SJCRH30 (cell line): Measurements from ENCODE around the gene C1orf105. TPM values are rescaled to one million over a fixed set of nuclear protein-coding genes. Genes with fewer than 3 reads are reported as not detected.

Source experiments
- DNase-seq, 2 experiments: peaks; one replicate each; pipeline ENCODE4 v3.0.0-alpha.2; 2015 to 2020
- H3K27ac ChIP-seq: fragments of 250-450 bp; sonication (Bioruptor Pico); 2 replicates; pipeline ENCODE4 v1.5.1; 2020; ENCODE audit warnings: mild to moderate bottlenecking, moderate library complexity
- H3K27me3 ChIP-seq: fragments of 250-450 bp; sonication (Bioruptor Pico); 2 replicates; pipeline ENCODE4 v1.5.1; 2020; ENCODE audit warnings: mild to moderate bottlenecking, moderate library complexity
- H3K36me3 ChIP-seq: fragments of 250-450 bp; sonication (Bioruptor Pico); 2 replicates; pipeline ENCODE4 v1.5.1; 2020; ENCODE audit warnings: mild to moderate bottlenecking, moderate library complexity
- H3K4me1 ChIP-seq: fragments of 250-450 bp; sonication (Bioruptor Pico); 2 replicates; pipeline ENCODE4 v1.5.1; 2020; ENCODE audit warnings: mild to moderate bottlenecking, moderate library complexity
- H3K4me3 ChIP-seq: fragments of 250-450 bp; sonication (Bioruptor Pico); 2 replicates; pipeline ENCODE4 v1.5.1; 2020; ENCODE audit warnings: mild to moderate bottlenecking, moderate library complexity
- H3K9me3 ChIP-seq: fragments of 250-450 bp; sonication (Bioruptor Pico); replicated peaks from 2 replicates; pipeline ENCODE4 v1.5.1; 2020; ENCODE audit warnings: mild to moderate bottlenecking, moderate library complexity
- total RNA-seq: library from RNA; depleted of rRNA; stranded (reverse); fragments of >200 nt; shearing (Covaris generic); gene quantifications from 2 replicates; pipeline ENCODE4 v1.2.3, GENCODE V29; 2014

Gene C1orf105
- total RNA-seq, 1 experiment from 2014 or later, result 21.0 TPM

DNA sequence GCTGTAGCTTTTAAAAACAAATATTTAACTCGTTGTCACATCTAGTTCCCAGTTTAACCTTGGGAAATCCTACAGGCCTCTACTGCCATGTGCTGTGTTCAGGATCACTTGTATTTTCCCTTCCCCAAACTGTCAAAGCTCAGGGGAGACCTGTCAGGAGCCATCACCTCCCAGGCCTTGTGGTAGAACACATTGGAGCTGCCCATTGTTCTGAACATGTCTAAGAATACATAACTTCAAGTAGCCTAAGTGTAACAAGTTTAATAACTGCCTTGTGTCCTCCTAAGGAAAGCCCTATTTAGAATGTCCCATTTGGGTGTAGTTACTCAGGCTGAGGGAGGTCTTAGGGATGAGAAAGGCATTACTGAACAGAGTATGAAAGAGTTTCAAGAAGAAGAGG is 52.0 kb downstream of the C1orf105 start:
- Histone ChIP-seq H3K4me1 (peaks cover 14% of the 10 kb centered on the region), H3K9me3 (peaks cover 1% of the 10 kb centered on the region; the same call in 1 of the 2 replicates), H3K27ac (no peak overlapping the region), H3K27me3 (no peaks in the 10 kb centered on the region), H3K4me3 (no peak overlapping the region), H3K36me3 (0 out of 2 replicates have a peak, but pooled peaks cover 2% of the 10 kb centered on the region)
- no peak for DNase-seq

DNA sequence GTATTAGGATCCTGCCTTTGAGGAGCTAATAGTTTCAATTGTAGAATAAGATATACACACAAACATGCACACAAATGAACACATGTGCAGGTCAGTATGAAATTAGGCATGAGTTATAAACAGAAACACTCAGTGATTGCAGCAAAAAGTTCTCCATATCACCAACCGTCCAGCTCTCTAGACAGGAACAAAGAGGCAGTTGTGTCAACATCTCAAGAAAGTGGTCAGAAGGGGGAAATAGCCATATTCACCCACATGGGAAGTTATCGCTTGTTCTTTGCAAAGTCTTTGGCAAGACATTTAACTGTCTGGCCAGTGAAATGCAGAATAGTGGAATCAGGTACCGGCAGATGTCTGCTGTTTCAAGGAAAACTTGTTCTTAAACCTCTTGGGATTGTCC is 52.8 kb downstream of the C1orf105 start:
- Histone ChIP-seq H3K27ac (no peak overlapping the region), H3K4me3 (no peak overlapping the region), H3K9me3 (no peaks in the 10 kb centered on the region), H3K36me3 (no peaks in the 10 kb centered on the region), H3K4me1 (peaks cover 6% of the 10 kb centered on the region), H3K27me3 (no peaks in the 10 kb centered on the region)
- no peak for DNase-seq

DNA sequence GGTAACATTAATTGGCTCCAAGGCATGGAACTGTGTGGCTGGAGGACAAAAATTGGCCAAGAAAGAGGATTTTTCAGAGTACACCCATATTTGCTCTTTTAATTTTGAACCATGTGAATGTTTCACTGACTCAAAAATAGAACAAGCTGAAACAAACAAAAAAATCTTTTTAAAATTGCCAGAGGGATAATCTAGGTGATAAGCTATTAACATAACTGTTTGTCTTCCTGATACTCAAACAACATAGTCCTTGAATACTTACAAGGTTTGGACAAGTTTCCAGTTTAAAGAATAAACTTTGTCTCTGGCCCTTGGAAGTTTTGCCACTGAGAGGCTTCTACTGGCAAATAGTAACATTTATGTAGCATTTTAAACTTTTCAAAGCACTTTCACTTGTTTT is 53.4 kb downstream of the C1orf105 start:
- Histone ChIP-seq H3K4me3 (no peak overlapping the region), H3K27me3 (no peaks in the 10 kb centered on the region), H3K36me3 (no peaks in the 10 kb centered on the region), H3K27ac (no peak overlapping the region), H3K9me3 (no peaks in the 10 kb centered on the region), H3K4me1 (0 out of 2 replicates have a peak, but pooled peaks cover under 1% of the 10 kb centered on the region)
- DNase-seq, result no peak

DNA sequence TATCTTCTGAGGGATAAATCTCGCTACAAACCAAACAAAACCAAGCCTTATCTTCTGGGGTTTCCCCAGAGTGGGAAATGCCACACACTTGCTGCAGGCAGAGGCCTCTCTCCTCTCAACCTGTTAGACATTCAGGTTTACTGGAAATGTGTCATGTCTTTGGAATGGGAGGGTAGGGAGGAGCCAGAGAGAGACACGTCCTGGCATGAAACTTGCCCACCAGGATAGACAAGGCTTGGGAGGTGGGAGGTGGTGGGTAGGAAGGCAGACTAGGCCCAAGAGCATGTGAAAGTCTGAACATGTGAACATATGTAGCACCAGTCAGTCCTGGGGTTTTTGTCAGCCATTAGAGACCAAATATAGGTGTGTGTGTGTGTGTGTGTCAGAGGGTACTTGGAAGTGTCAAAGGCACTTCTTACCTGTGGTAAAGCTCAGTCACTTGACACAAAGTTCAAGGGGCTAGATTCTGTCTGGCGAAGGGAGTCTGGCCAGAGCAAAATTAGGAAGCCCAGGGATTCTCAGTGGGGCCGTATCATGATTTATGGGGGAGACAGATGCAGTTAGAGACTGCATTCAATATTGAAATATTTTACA is 55.8 kb downstream of the C1orf105 start:
- no peaks in the 10 kb centered on the region for H3K27me3 ChIP-seq
- no peaks in the 10 kb centered on the region for H3K9me3 ChIP-seq
- no peaks in the 10 kb centered on the region for H3K4me1 ChIP-seq
- no peak for DNase-seq
- H3K36me3 ChIP-seq, result no peaks in the 10 kb centered on the region
- no peak overlapping the region for H3K4me3 ChIP-seq
- H3K27ac ChIP-seq, result no peak overlapping the region

DNA sequence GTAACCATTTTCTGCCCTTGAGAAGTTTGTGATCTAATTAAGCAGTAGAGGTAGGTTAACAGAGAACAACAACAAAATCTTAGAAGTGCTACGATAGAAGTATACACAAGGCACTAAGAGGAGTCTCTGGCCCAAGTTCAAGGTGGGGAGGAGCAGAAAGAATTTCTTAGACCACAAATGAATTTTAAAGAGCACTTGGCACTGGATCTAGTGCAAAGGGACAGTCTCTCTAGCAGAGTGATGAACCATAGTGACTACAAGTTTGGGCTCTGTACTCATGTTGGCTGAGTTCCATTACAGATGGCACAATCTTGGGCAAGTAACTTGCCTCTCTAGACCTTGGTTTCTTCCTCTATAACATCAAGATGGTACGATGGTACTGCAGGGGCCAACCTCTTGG is 56.7 kb downstream of the C1orf105 start:
- Histone ChIP-seq H3K9me3 (no peaks in the 10 kb centered on the region), H3K4me1 (no peaks in the 10 kb centered on the region), H3K36me3 (no peaks in the 10 kb centered on the region)

DNA sequence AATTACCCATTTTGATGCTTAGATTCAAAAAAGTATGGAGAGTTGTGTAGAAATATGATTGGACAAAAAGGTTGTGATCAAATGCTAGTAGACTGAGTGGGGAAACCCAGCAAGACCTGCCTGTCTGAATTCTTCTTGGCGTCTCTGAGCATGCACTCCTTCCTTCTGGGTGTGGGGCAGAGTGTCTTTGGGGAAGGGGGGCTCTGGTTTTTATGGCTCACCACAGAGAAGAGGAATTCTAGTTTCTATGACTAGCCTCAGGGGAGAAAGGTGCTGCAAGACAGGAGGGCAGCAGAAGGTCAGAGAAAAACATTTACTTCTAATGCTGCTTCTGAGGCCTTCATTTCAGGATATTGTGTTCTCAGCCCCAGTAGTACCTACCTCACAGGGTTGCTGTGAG is 57.3 kb downstream of the C1orf105 start:
- Histone ChIP-seq H3K36me3 (no peaks in the 10 kb centered on the region), H3K4me1 (no peaks in the 10 kb centered on the region), H3K27ac (no peak overlapping the region), H3K27me3 (no peaks in the 10 kb centered on the region), H3K4me3 (no peak overlapping the region), H3K9me3 (no peaks in the 10 kb centered on the region)
- DNase-seq, result no peak

More for the DNA sequence above, 56.7 kb downstream of the C1orf105 start:
- Histone ChIP-seq H3K27me3 (no peaks in the 10 kb centered on the region), H3K4me3 (no peak overlapping the region), H3K27ac (no peak overlapping the region)
- no peak for DNase-seq

DNA sequence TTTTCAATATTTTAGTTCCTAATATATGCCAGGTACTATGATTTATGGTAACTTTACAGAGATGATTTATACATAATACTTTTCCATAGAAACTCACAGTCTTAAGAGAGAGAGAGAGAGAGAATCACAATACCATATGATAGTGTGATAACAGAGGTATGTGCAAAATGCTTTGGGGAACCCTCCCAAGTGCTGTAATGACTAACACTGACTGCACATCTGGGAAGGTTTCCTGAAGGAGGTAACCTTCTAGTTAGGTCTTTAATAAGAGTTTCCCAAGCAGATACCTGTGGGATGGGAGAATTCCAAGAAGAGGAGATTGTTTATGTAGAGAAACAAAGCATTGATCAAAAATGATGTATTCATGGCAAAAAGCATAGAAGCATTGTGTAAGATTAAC is 58.0 kb downstream of the C1orf105 start:
- H3K9me3 ChIP-seq, result no peaks in the 10 kb centered on the region
- no peaks in the 10 kb centered on the region for H3K36me3 ChIP-seq
- no peak for DNase-seq
- H3K4me1 ChIP-seq, result no peaks in the 10 kb centered on the region
- H3K27ac ChIP-seq, result no peak overlapping the region
- no peaks in the 10 kb centered on the region for H3K27me3 ChIP-seq
- no peak overlapping the region for H3K4me3 ChIP-seq

DNA sequence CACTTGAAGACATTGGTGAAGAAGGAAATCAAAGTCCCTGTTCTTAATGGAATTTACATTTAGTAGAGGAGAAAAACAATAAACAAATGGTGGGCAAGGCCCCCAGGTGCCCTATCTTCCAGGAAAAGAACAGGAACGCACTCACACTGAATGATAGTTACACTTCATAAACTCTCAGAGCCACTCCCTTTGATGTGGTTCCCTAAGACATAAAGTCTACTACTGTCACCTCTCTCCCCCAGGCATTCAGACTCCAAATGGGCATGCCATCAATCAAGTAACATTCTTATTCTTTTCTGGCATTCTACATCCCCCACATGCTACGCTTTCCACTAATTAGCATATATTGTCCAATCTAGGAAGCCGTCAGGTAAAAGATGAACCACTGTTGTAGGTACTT is 59.9 kb downstream of the C1orf105 start:
- Histone ChIP-seq H3K27ac (no peak overlapping the region), H3K4me3 (no peak overlapping the region), H3K27me3 (no peaks in the 10 kb centered on the region), H3K9me3 (peaks cover 4% of the 10 kb centered on the region; the same call in 1 of the 2 replicates), H3K36me3 (no peaks in the 10 kb centered on the region), H3K4me1 (no peaks in the 10 kb centered on the region)
- DNase-seq, result no peak

DNA sequence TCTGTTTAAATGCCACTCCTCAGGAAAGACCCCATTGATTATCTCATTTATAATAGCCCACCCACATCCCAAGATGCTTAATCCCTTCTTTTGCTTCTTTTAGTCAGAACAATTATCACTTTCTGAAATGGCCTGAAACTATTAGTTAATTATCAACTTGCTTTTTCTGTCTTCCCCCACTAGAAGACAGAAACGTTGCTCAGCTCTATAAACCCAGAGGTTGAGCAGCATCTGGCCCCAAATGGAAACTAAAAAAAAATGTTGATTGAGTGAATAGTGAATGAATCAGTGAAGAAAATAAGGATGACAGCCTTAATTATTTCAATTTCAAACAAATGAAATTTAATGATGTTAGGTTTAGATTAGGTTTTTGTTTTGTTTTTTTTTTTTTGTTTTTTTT is 61.6 kb downstream of the C1orf105 start:
- DNase-seq, result no peak
- Histone ChIP-seq H3K36me3 (no peaks in the 10 kb centered on the region), H3K9me3 (peaks cover 4% of the 10 kb centered on the region; the same call in 1 of the 2 replicates), H3K27ac (no peak overlapping the region), H3K4me1 (no peaks in the 10 kb centered on the region), H3K27me3 (no peaks in the 10 kb centered on the region), H3K4me3 (no peak overlapping the region)

DNA sequence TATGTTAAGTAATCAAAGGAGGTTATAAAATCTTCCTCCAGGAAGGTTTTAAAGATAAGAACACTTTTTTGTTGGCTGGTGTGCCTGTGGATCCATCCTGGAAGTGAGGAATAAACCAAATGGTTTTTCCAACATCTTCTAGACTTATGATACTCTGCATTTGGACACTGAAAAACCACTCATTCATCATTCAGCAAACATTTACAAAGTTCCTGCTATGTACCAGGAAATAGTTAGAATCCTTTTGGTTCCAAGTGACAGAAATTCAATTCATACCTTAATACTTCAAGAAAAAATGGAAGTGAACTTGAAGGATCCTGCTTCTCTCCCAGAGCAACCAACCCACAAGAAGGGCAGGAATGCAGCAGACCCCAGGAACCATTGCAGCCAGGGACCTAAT is 63.0 kb downstream of the C1orf105 start:
- Histone ChIP-seq H3K4me3 (no peak overlapping the region), H3K4me1 (no peaks in the 10 kb centered on the region), H3K27me3 (no peaks in the 10 kb centered on the region), H3K27ac (no peak overlapping the region), H3K36me3 (no peaks in the 10 kb centered on the region), H3K9me3 (peaks cover 4% of the 10 kb centered on the region; the same call in 1 of the 2 replicates)
- DNase-seq, result no peak

DNA sequence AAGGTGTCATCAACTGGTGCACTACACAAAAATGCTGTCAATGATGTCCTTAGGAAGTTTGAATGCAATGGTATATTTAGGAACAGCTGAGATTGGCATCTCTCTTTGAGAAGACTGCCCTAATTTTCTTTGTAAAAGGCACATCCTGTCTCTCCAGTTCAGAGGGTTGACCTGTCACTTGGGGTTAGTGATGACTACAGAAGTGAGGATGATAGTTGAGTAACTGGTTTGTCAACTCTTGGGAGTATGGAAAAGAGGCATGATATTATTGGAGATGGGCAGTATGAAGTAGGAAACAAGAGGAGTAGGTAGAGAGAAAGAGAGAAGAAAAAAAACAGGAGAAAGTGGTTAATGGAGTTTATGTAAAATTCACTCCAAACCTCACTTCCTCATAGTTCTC is 63.8 kb downstream of the C1orf105 start:
- H3K4me3 ChIP-seq, result no peak overlapping the region
- no peak overlapping the region for H3K27ac ChIP-seq
- no peaks in the 10 kb centered on the region for H3K4me1 ChIP-seq
- peaks cover 4% of the 10 kb centered on the region; the same call in 1 of the 2 replicates for H3K9me3 ChIP-seq
- no peaks in the 10 kb centered on the region for H3K36me3 ChIP-seq
- DNase-seq, result no peak
- H3K27me3 ChIP-seq, result no peaks in the 10 kb centered on the region

DNA sequence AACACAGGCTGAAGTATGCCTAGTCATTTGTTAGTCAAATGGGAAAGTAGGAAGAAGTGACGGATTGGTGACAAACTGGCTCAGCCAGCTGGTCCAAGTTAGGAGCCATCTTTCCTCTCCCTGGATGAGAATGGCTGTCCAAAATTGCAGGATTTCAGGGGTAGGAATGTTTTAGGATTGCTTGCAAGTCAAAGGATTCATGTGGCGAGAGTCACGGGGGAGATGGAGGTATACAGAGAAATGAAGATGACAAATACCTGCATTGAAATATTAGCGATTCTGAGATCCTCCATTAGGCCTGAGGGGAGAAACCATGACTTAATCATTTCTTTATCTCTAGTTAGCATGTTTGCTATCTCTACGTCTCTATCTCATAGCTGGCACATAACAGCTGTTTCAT is 65.1 kb downstream of the C1orf105 start:
- no peak overlapping the region for H3K4me3 ChIP-seq

DNA sequence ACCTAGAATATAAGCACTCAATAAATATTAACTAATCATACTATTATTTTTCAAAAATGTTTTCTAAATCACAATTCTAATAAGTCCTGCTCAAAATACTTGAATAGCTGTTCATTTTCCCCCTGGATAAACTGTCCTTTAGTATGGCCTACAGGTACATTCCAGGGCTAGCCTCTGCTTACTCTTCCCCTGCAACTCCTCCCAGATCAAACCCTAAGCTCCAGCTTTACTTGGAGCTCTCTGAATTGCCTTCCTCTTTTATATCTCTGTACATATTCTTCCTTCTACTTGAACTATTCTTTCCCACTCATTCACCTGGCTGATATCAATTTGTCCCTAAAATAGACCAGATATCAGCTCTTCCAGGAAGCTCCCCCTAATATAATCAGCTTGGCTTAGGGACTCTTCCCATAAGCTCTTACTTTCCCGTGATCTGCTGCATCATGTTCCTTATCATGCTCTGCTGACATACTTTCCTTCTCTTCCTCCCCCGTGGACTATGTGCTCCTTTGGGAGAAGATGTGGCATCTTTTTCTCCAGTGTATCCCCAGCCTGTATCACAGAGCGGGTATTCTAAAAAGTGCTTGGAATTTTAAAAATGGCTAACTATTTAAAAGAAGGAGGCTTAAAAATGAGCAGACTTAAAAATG is 66.4 kb downstream of the C1orf105 start:
- H3K36me3 ChIP-seq, result no peaks in the 10 kb centered on the region
- no peaks in the 10 kb centered on the region for H3K27me3 ChIP-seq
- H3K4me1 ChIP-seq, result no peaks in the 10 kb centered on the region
- no peak overlapping the region for H3K4me3 ChIP-seq
- peaks cover 4% of the 10 kb centered on the region; the same call in 1 of the 2 replicates for H3K9me3 ChIP-seq
- no peak for DNase-seq
- no peak overlapping the region for H3K27ac ChIP-seq

More for the DNA sequence above, 65.1 kb downstream of the C1orf105 start:
- Histone ChIP-seq H3K36me3 (no peaks in the 10 kb centered on the region), H3K9me3 (peaks cover 4% of the 10 kb centered on the region; the same call in 1 of the 2 replicates), H3K4me1 (no peaks in the 10 kb centered on the region), H3K27ac (no peak overlapping the region), H3K27me3 (no peaks in the 10 kb centered on the region)
- no peak for DNase-seq

DNA sequence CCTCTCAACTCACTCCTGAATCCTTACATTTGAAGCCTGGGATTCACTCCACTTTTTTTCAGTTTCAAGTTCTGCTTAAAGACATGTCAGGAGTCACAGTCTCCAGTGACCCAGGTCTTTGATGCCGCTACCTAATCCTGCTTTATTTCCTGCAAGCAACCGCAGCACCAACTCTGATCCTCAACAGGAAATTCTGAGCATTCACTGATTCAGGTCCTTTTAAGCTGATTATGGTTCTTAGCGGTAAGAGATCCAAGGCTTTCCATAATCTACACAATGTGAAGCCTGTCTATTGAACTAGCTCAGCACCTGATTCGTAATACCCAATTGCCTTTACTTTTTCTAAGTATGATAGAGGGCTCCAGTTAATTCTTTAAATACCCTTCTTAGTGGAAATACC is 67.1 kb downstream of the C1orf105 start:
- Histone ChIP-seq H3K27ac (no peak overlapping the region), H3K9me3 (peaks cover 4% of the 10 kb centered on the region; the same call in 1 of the 2 replicates), H3K4me3 (no peak overlapping the region), H3K36me3 (no peaks in the 10 kb centered on the region), H3K27me3 (no peaks in the 10 kb centered on the region), H3K4me1 (no peaks in the 10 kb centered on the region)
- no peak for DNase-seq

DNA sequence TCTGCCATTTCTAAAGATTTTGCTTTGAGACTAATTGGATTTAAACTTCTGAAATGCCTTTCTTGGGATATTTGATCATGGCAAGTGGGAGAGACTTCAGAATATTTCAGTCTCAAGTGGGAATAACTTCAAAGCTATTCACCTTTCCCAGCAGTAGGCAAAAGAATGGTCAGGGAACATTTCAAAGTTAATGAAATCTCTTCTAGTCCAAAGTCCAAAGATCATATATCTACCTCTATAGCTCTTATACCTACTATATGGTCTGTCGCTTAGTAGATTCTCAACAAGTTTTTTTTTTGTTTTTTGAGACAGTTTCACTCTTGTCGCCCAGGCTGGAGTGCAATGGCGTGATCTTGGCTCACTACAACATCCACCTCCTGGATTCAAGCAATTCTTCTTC is 67.9 kb downstream of the C1orf105 start:
- DNase-seq, result no peak
- Histone ChIP-seq H3K4me1 (no peaks in the 10 kb centered on the region), H3K9me3 (peaks cover 4% of the 10 kb centered on the region; the same call in 1 of the 2 replicates), H3K27ac (no peak overlapping the region), H3K27me3 (no peaks in the 10 kb centered on the region), H3K4me3 (no peak overlapping the region), H3K36me3 (no peaks in the 10 kb centered on the region)

DNA sequence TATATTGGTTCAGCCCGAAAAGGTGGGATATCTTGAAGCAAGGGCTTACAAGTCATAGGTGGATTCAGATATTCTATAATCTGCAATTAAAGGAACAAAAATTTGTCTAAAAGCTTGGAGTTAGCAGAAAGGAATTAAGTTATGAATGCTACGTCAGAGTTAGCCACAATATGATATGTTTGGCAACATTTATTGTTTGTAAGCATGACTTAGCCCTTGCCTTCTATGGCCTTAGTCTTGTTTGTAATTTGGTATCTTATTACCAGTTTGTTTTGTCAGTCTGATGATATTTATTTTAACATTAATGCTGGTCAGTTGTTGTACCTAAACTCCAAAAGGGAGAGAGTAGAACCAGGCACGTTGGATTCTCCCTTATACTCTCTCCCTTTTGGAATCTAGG is 69.4 kb downstream of the C1orf105 start:
- no peak overlapping the region for H3K4me3 ChIP-seq
- H3K36me3 ChIP-seq, result no peaks in the 10 kb centered on the region
- no peak for DNase-seq
- no peaks in the 10 kb centered on the region for H3K27me3 ChIP-seq
- H3K27ac ChIP-seq, result no peak overlapping the region
- H3K4me1 ChIP-seq, result no peaks in the 10 kb centered on the region
- no peaks in the 10 kb centered on the region for H3K9me3 ChIP-seq
